GM23248 (cell line): Measurements from ENCODE around the gene RESF1. TPM values are rescaled to one million over a fixed set of nuclear protein-coding genes. Genes with fewer than 3 reads are reported as not detected.

Experiments used
- DNase-seq: peaks from one replicate; pipeline ENCODE4 v3.0.0-alpha.2; 2015
- H2AFZ ChIP-seq: fragments of 200-600 bp; sonication (generic); 2 replicates; pipeline ENCODE4 v1.6.1; 2016; ENCODE audit warnings: antibody characterized with exemption
- H3F3A ChIP-seq: fragments of 200-600 bp; sonication (generic); 2 replicates; pipeline ENCODE4 v1.6.1; 2016; ENCODE audit warnings: mild to moderate bottlenecking, antibody characterized with exemption, mixed run types; ENCODE audit not compliant: insufficient read depth
- H3K27ac ChIP-seq: fragments of 200-600 bp; sonication (generic); 2 replicates; pipeline ENCODE4 v1.5.1; 2016; ENCODE audit warnings: mild to moderate bottlenecking
- H3K27me3 ChIP-seq: fragments of 200-600 bp; sonication (generic); replicated peaks from 2 replicates; pipeline ENCODE4 v1.6.1; 2016; ENCODE audit warnings: mild to moderate bottlenecking; ENCODE audit not compliant: insufficient read depth
- H3K36me3 ChIP-seq: fragments of 200-600 bp; sonication (generic); 2 replicates; pipeline ENCODE4 v1.6.1; 2016; ENCODE audit warnings: low read depth, mild to moderate bottlenecking
- H3K4me1 ChIP-seq: fragments of 200-600 bp; sonication (generic); 2 replicates; pipeline ENCODE4 v1.6.1; 2016; ENCODE audit warnings: mild to moderate bottlenecking; ENCODE audit not compliant: insufficient read depth
- H3K4me2 ChIP-seq: fragments of 200-600 bp; sonication (generic); one replicate; pipeline ENCODE4 v1.6.1; 2016; ENCODE audit warnings: mild to moderate bottlenecking; ENCODE audit not compliant: unreplicated experiment
- H3K4me3 ChIP-seq: fragments of 200-600 bp; sonication (generic); 2 replicates; pipeline ENCODE4 v1.5.1; 2016; ENCODE audit warnings: mild to moderate bottlenecking
- H3K79me2 ChIP-seq: fragments of 200-600 bp; sonication (generic); 2 replicates; pipeline ENCODE4 v1.6.1; 2016; ENCODE audit warnings: mild to moderate bottlenecking; ENCODE audit not compliant: insufficient read depth
- H3K9ac ChIP-seq: fragments of 200-600 bp; sonication (generic); 2 replicates; pipeline ENCODE4 v1.6.1; 2016; ENCODE audit warnings: mild to moderate bottlenecking
- H3K9me2 ChIP-seq: fragments of 200-600 bp; sonication (generic); 2 replicates; pipeline ENCODE4 v1.6.1; 2016; ENCODE audit warnings: mixed run types, mild to moderate bottlenecking, moderate library complexity; ENCODE audit not compliant: insufficient read depth
- H3K9me3 ChIP-seq: fragments of 200-600 bp; sonication (generic); one replicate; pipeline ENCODE4 v1.6.1; 2017; ENCODE audit warnings: low read depth
- H4K20me1 ChIP-seq: fragments of 200-600 bp; sonication (generic); 2 replicates; pipeline ENCODE4 v1.6.0; 2016; ENCODE audit not compliant: insufficient read depth
- EZH2 ChIP-seq: fragments of 200-600 bp; sonication (generic); IDR thresholded peaks from 2 replicates; pipeline ENCODE4 v1.6.1; 2018; ENCODE audit warnings: antibody characterized with exemption, mild to moderate bottlenecking; ENCODE audit not compliant: insufficient read depth, poor library complexity, severe bottlenecking
- EZH2phosphoT487 ChIP-seq: fragments of 200-600 bp; sonication (generic); IDR thresholded peaks from 2 replicates; pipeline ENCODE4 v1.6.1; 2018; ENCODE audit warnings: antibody characterized with exemption, moderate library complexity, mild to moderate bottlenecking, low read depth; ENCODE audit not compliant: insufficient read depth
- WGBS, 2 experiments: methylation state at CpG; one replicate each; pipeline ENCODE4 v1.1.6; 2015 to 2017; ENCODE audit warnings: low lambda C conversion rate in 2 of 2, low coverage in 1 of 2; ENCODE audit errors: missing lambda C conversion rate in 2 of 2; 5-methylcytosine and 5-hydroxymethylcytosine counted together
- in situ Hi-C: fragments of 300-500 bp; cut with MboI; formaldehyde crosslinking; loops from 2 replicates; pipeline ENCODE4 v1.15.0; 2020
- polyA plus RNA-seq: library from polyadenylated mRNA; unstranded; fragments of >200 nt; fragmentation: Nextera tagmentation; extraction: Ambion mirVana; gene quantifications from 2 replicates; pipeline ENCODE4 v1.2.1, GENCODE V29; 2016
- total RNA-seq: library from RNA; depleted of rRNA; stranded (reverse); fragments of >200 nt; shearing (Covaris generic); gene quantifications from 2 replicates; pipeline ENCODE4 v1.2.3, GENCODE V29; 2014

The RESF1 gene
- total and polyA plus RNA-seq, 2 experiments from 2014 or later, result 8.3 to 8.4 TPM

DNA sequence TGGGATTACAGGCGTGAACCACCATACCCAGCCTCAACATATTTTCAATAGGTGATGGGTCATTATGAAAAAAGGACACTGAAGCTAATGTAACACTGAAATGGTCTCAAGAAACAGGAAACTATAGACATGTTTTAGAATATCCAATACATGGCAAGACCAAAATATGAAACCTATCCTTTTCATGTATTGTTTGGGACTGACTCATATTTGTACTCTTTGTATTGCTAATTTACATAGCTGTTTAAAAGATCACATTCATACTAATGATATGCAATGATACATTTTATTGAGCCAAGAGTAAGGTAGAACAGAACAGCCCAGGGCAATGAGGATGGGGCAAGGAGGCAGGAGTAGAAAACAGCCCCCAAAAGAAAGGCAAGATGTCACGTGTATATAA lies 32.6 kb downstream of the RESF1 start:
- H3F3A ChIP-seq, result no peaks in the 10 kb centered on the region

GRCh38 chr12:31999692-32000091 lies 40.5 kb downstream of the RESF1 start:
- H3K4me2 ChIP-seq, result no peak overlapping the region
- peaks cover 8% of the 10 kb centered on the region; the same call in 1 of the 2 replicates for H3K36me3 ChIP-seq
- H3K9me3 ChIP-seq, result no peaks in the 10 kb centered on the region
- H3K9ac ChIP-seq, result no peak overlapping the region
- no peak for TF ChIP-seq EZH2
- TF ChIP-seq EZH2phosphoT487, result no peak
- no peaks in the 10 kb centered on the region for H3K79me2 ChIP-seq
- in situ Hi-C loops, result no loop called here
- 0 out of 2 replicates have a peak, but pooled peaks cover 3% of the 10 kb centered on the region for H3K4me1 ChIP-seq
- no peaks in the 10 kb centered on the region for H3F3A ChIP-seq
- H3K4me3 ChIP-seq, result no peak overlapping the region
- whole genome bisulfite sequencing, 2 experiments, result 96 to 100% methylated on average over 6 of the region's 6 CpGs
- H2AFZ ChIP-seq, result no peak overlapping the region
- H3K27ac ChIP-seq, result no peak overlapping the region
- DNase-seq, result peak; percentile 8
- no peaks in the 10 kb centered on the region for H3K9me2 ChIP-seq
- no peaks in the 10 kb centered on the region for H4K20me1 ChIP-seq
- H3K27me3 ChIP-seq, result no peaks in the 10 kb centered on the region

More for the DNA sequence above, 32.6 kb downstream of the RESF1 start:
- Histone ChIP-seq H3K4me1 (no peaks in the 10 kb centered on the region), H4K20me1 (no peaks in the 10 kb centered on the region), H3K9me2 (no peaks in the 10 kb centered on the region), H3K79me2 (no peaks in the 10 kb centered on the region), H3K4me2 (no peak overlapping the region), H3K4me3 (no peak overlapping the region), H3K27me3 (no peaks in the 10 kb centered on the region), H2AFZ (no peak overlapping the region), H3K9ac (no peak overlapping the region), H3K36me3 (no peaks in the 10 kb centered on the region), H3K27ac (no peak overlapping the region), H3K9me3 (no peaks in the 10 kb centered on the region)
- no peak for TF ChIP-seq EZH2phosphoT487
- no peak for TF ChIP-seq EZH2
- DNase-seq, result no peak
- 97 to 100% methylated on average over 2 of the region's 2 CpGs for WGBS, 2 experiments
- in situ Hi-C loops, result no loop called here

GRCh38 chr12:32000373-32001005 lies 41.3 kb downstream of the RESF1 start:
- H3K27ac ChIP-seq, result no peak overlapping the region
- H3K9me3 ChIP-seq, result no peaks in the 10 kb centered on the region
- no peak overlapping the region for H3K9ac ChIP-seq
- no peaks in the 10 kb centered on the region for H4K20me1 ChIP-seq
- H3K36me3 ChIP-seq, result peaks cover 8% of the 10 kb centered on the region; the same call in 1 of the 2 replicates
- TF ChIP-seq EZH2phosphoT487 (no peak), EZH2 (no peak)
- H3K27me3 ChIP-seq, result no peaks in the 10 kb centered on the region
- no peaks in the 10 kb centered on the region for H3K9me2 ChIP-seq
- no peak overlapping the region for H3K4me3 ChIP-seq
- H3K4me2 ChIP-seq, result no peak overlapping the region
- no peaks in the 10 kb centered on the region for H3F3A ChIP-seq
- no peaks in the 10 kb centered on the region for H3K79me2 ChIP-seq
- DNase-seq, result no peak
- no peak overlapping the region for H2AFZ ChIP-seq
- in situ Hi-C loops, result no loop called here
- H3K4me1 ChIP-seq, result 0 out of 2 replicates have a peak, but pooled peaks cover 3% of the 10 kb centered on the region
- 83% methylated on average over 7 of the region's 7 CpGs for WGBS, 2 experiments

GRCh38 chr12:32002848-32003493 lies 43.8 kb downstream of the RESF1 start:
- H3K4me2 ChIP-seq, result no peak overlapping the region
- no peak overlapping the region for H3K27ac ChIP-seq
- no peak overlapping the region for H2AFZ ChIP-seq
- H3K27me3 ChIP-seq, result no peaks in the 10 kb centered on the region
- peak; percentile 24 for DNase-seq
- H3K4me3 ChIP-seq, result no peak overlapping the region
- H3F3A ChIP-seq, result no peaks in the 10 kb centered on the region
- 0 out of 2 replicates have a peak, but pooled peaks cover 3% of the 10 kb centered on the region for H3K4me1 ChIP-seq
- H3K9me3 ChIP-seq, result no peaks in the 10 kb centered on the region
- H3K9me2 ChIP-seq, result no peaks in the 10 kb centered on the region
- peaks cover 6% of the 10 kb centered on the region; the same call in 1 of the 2 replicates for H3K36me3 ChIP-seq
- no peaks in the 10 kb centered on the region for H4K20me1 ChIP-seq
- H3K79me2 ChIP-seq, result no peaks in the 10 kb centered on the region
- H3K9ac ChIP-seq, result no peak overlapping the region
- in situ Hi-C loops, result no loop called here
- TF ChIP-seq EZH2 (no peak), EZH2phosphoT487 (no peak)
- WGBS, 2 experiments, result 43 to 47% methylated on average over 1 of the region's 1 CpG
